Fibroblast of peridontal ligament (primary cell): Measurements from ENCODE around the gene FAM221A.
"Not testable (repeated sequence)": the region's sequence is repeated elsewhere in the genome, so short reads cannot be mapped to it uniquely, and the experiment has no call there.

ENCODE experiments used
- DNase-seq: peaks from one replicate; pipeline ENCODE4 v3.0.0-alpha.2; 2010; ENCODE audit errors: extremely low read depth

Gene FAM221A

GRCh38 chr7:23679898-23680413, at the start of gene FAM221A:
Gene FAM221A (plus strand): TSS chr7:23680199. CDS start chr7:23680219, 20 bp downstream.
- peak; percentile 33 for DNase-seq

GRCh38 chr7:23633417-23633816, 46.6 kb upstream of the FAM221A start:
- DNase-seq, result no peak

DNA sequence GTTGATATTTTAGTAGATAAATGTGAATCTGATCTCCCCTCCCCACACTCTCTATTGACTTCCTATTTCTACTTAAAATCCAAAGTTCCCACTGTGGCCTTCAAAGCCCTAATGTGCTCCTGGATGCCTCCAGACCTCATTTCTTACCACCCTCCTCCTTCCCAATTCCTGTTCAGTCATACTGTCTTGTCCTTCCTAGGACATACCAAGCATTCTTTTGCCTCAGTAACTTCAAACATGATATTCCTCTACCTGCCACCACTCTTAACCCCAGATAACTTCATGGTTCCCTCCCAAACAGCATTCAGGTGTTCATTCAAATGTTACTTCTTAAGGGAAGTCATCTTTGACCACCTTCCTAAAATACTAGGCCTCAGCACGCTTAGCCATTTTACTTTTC, 34.2 kb upstream of the FAM221A start:
- DNase-seq, result no peak

- DNase-seq, result no peak
Observed at GRCh38 chr7:23653942-23654341, 26.1 kb upstream of the FAM221A start.

DNA sequence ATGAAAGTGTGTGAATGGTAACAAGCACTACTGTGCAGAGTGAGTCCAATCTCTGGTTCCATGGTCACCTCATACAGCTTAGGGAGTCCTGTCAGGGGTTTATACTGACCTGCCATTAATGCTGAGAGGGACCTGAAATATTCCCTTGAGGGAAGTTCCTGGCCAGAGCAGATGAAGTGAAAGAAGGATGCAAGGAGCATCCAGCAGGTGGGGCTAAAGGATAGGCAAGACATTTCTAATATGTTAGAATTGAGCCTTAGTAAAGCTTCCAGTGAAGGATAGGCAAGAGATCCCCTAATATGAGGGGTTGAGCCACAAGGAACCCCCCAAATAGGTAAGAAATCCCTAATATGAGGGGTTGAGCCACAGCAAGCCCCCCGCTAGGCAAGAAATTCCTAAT, 25.5 kb upstream of the FAM221A start:
- DNase-seq, result peak; percentile 4

DNA sequence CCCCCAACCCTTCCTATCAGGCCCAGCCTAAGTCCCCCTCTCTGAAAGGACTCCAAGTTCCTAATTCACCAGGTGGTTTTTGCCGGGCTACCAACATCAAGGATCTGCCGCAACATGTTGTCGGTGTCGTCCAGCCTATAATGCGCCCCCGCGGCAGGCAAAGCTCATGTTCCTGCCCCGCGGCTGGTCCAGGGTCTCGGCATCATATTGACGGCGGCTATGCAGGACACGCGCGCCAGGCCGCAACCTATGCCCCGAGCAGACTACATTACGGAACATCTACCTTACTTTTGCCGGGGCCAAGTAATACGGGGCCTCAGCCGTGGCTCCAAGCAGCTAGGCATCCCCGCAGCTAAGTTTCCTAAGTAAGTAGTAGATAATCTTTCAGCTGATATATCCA, 24.6 kb upstream of the FAM221A start:
- no peak for DNase-seq

DNA sequence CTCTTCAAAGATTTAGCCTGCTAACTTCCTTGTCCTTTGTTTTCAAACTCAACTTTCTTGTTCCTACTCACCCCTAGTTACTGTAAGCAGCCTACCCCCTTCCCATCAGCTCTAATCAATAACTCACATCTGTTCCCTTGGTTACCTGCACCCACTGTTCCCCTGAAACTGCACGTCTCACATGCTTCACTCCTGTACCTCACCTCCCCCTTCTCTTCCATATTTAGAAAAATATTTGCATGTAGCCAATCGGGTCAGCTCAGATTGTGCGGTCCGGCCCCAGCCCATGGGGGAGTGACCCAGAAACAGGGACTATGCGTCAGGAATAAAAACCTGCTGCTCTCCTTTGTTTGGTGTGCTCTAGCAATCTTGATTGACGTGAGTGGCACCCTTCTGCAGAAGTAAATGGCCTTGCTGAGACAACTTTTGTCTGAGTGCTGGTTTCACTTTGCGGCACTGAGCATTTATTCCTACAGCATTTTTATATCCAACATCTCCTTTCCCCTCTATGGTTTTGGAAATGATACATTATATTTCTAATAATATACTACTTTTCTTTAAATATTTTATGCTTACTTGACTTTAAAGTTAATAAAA, 21.1 kb upstream of the FAM221A start:
- DNase-seq, result no peak

- DNase-seq, result no peak
Observed at GRCh38 chr7:23661385-23661784, 18.6 kb upstream of the FAM221A start.

GRCh38 chr7:23662124-23662983, 17.6 kb upstream of the FAM221A start:
- DNase-seq, result peak; percentile 3

DNA sequence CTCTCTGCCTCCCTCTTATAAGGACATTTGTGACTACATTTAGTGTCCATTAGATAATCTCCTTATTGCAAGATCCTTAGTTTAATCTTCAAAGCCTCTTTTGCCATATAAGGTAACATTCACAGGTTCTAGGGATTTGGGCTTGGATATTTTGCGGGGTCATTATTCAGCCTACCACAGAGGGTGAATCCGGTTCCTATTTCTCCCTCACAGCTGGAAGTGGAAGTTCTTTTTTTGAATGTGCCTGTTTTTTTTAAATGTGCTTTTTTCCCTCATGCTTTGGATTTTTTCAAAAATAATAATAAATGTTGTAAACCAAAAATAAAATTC, 17.1 kb upstream of the FAM221A start:
- DNase-seq, result no peak

DNA sequence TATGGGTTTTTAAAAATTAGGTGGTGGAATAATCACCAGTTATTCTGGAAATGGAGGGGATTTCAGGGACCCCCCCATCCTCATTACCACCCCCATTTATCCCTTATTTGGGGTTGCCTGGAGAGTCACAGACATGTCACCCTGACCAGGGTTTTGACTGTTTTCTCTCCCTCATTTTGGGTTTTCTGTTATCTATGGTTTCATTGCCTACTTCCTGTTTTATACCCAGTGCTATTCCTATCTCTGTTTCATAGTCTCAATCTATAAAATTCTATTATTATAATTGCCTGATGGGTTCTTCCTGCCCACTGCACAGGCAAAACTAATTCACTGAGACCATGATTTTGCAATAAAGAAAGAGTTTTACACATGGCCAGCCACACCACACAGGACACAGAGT, 15.9 kb upstream of the FAM221A start:
- no peak for DNase-seq

GRCh38 chr7:23672033-23672432, 8.0 kb upstream of the FAM221A start:
- no peak for DNase-seq

- peak; percentile 56 for DNase-seq
Observed at GRCh38 chr7:23680414-23681405, 711 bp downstream of the FAM221A start.

- not testable (repeated sequence) for DNase-seq
Observed at GRCh38 chr7:23684041-23684440, 4.0 kb downstream of the FAM221A start.

- peak; percentile 19 for DNase-seq
Observed at GRCh38 chr7:23685731-23686130, 5.7 kb downstream of the FAM221A start.

DNA sequence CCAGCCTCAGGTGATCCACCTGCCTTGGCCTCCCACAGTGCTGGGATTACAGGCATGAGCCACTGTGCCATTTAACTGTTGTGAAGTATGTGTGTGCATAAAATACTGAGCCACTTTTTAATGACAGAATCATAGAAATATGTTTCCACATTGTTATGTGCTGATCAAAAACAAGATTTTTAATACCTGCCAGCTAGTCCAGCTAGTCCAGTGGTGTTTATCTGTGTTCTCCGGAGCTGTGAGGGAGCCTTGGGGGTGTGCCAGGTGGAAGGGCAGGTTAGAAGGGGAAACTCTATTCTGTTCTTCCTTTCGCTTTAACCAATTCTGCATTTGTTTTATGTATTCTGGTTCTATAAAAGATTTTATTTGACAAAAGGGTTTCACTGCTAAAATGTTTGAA, 7.0 kb downstream of the FAM221A start:
- DNase-seq, result no peak

DNA sequence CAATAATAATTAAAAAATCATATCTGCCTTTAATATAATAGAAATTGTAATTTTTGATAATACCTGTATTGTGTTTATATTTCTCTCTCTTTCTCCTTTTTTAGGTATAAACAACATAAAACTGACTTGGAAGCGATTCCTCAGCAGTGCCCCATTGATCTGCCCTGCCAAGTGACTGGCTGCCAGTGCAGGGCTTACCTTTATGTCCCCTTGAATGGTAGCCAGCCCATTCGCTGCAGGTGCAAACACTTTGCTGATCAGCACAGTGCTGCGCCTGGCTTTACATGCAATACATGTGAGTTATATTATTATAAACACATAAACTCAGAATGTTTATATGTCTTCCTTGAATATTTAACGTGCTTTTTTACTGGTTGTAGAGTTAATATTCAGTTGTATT, 9.2 kb downstream of the FAM221A start:
- no peak for DNase-seq

DNA sequence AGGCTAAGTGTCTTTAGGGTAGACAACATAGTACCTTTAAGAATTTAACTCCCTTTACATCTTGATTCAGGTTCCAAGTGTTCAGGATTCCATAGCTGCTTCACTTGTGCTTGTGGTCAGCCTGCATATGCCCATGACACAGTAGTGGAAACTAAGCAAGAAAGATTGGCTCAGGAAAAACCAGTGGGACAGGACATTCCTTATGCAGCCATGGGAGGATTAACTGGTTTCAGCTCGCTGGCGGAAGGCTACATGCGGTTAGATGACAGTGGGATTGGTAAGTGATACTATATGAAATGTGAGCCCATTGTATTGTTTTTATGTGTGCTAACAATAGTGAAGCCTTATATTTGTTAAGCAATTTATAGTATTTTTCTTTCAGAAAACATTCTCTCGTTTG, 11.3 kb downstream of the FAM221A start:
- no peak for DNase-seq

- no peak for DNase-seq
Observed at GRCh38 chr7:23693224-23693623, 13.2 kb downstream of the FAM221A start.

DNA sequence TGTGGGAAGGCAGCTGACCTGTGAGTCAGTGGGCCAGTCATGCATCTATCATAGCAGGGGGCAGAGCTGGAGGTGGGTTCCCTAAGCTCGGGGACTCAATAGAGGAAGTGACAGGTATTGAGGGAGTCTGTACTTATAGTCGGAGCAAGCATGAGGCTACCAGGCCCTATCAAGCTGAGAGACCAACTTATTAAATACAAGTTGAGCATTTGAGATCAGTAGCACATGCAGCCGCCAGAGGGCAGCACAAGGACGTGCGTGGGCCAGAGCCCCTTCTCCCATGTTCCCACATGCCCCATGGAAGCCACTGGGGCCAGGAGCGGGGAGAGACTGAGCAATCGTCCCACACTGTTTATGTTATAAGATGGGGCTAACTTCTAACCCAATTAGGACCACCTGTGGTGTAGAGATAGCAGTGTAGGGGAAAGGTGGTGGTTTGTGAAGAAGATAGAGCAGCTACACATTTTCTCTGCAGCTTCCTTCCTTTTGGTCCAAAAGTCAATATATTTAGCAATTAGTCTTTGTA, 17.0 kb downstream of the FAM221A start:
- DNase-seq, result peak; percentile 31

DNA sequence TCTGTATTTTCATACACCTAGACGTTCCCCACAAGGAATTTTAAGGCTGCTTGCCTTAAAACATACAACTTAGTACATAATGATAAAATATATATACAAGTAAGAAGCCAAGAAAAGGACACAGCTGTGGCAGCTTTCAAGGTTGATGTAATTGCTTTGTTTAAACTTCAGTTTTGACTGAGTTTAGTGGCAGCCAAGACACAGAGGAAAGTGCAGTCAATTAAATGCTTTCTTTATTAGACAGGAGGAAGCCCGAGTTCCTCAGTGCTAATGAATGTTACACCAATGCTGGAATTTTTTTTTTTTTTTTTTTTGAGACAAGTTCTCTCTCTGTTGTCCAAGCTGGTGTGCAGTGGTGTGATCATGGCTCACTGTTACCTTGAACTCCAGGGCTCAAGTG, 18.8 kb downstream of the FAM221A start:
- DNase-seq, result no peak

- no peak for DNase-seq
Observed at GRCh38 chr7:23700046-23700445, 20.0 kb downstream of the FAM221A start.
